Psoas muscle (tissue), 8 donors: Measurements from ENCODE around the gene ABCG1. TPM values are rescaled to one million over a fixed set of nuclear protein-coding genes. Genes with fewer than 3 reads are reported as not detected.
A peak's percentile ranks its signal among the peaks of the same experiment; 100 is the strongest.

Experiments
- ATAC-seq, 4 donors: fragments of 200-7000 bp; cut with Tn5 transposase; one replicate each; pipeline ENCODE4 v1.9.1; 2020; ENCODE audit warnings: moderate library complexity in 3 of 4, mild to moderate bottlenecking in 2 of 4
- DNase-seq, 2 donors: peaks; one replicate each; pipeline ENCODE4 v3.0.0-alpha.2; 2020
- H3K27ac ChIP-seq: fragments of 200-600 bp; one replicate; pipeline ENCODE4 v1.8.0; 2022
- H3K27me3 ChIP-seq, 3 donors: fragments of 200-600 bp in 1 of 3; one replicate each; pipeline versions ENCODE4 v1.6.1 to v1.8.0; 2013 to 2022; ENCODE audit warnings: low read length in 2 of 3, mild to moderate bottlenecking in 2 of 3, moderate library complexity in 1 of 3; ENCODE audit not compliant: insufficient read depth in 3 of 3
- H3K36me3 ChIP-seq, 2 donors: fragments of 200-600 bp in 1 of 2; one replicate each; pipeline versions ENCODE4 v1.6.1 to v1.8.0; 2013 to 2022; ENCODE audit warnings: low read depth in 1 of 2, mild to moderate bottlenecking in 1 of 2, moderate library complexity in 1 of 2; ENCODE audit not compliant: insufficient read depth in 1 of 2
- H3K4me1 ChIP-seq: fragments of 200-600 bp; one replicate; pipeline ENCODE4 v1.8.0; 2022
- H3K4me3 ChIP-seq: fragments of 200-600 bp; one replicate; pipeline ENCODE4 v1.8.0; 2022; ENCODE audit warnings: mild to moderate bottlenecking
- H3K9me3 ChIP-seq: fragments of 200-600 bp; one replicate; pipeline ENCODE4 v1.8.0; 2022
- CTCF ChIP-seq: fragments of 200-600 bp; IDR thresholded peaks from one replicate; pipeline ENCODE4 v1.8.0; 2022; ENCODE audit warnings: antibody characterized with exemption
- WGBS, 3 donors: extraction: QIAGEN DNeasy Blood & Tissue Kit; methylation state at CpG; one replicate each; pipeline versions ENCODE4 v1.1.6 to v1.1.7; 2013; 5-methylcytosine and 5-hydroxymethylcytosine counted together
- intact Hi-C, 2 donors: fragments of 100-400 bp; cut with DNase I; formaldehyde crosslinking; loops; one replicate each; pipeline versions ENCODE4 v1.11.0 to v1.14.2; 2022
- polyA plus RNA-seq, 3 donors: library from polyadenylated mRNA; stranded (reverse); fragments of 200-250 nt; gene quantifications; one replicate each; pipeline ENCODE4 v1.2.3, GENCODE V29; 2013
- total RNA-seq, 4 donors: library from RNA; stranded (reverse); fragmentation: NEBNext Ultra II Directional in 2 of 4; extraction: Animal tissue kit (Norgen Biotek cat#: 25700) in 2 of 4; gene quantifications; one replicate each; pipeline versions ENCODE4 v1.2.1 to v1.2.4, GENCODE V29; 2021 to 2023
- donor health status: healthy with polysubstance abuse.
- donor health status: DM: no; HTN: no; CAD: no; lungs with moderate emphysema.
- donor health status: Bipolar disorder and iron deficiency.
- donor health status: healthy.
- donor health status: DM: yes; HTN: yes; CAD: no.
- donor health status: DM: no; HTN: no; CAD: no.
- donor health status: DM: no; HTN: no; CAD: no.
- donor health status: DM: yes; HTN: yes; CAD: no.

Gene ABCG1
- total and polyA plus RNA-seq, 7 donors: 2.9 to 35.8 (median 4.4) TPM

GRCh38 chr21:42248783-42249597 lies 30.1 kb downstream of the ABCG1 start:
- Histone ChIP-seq H3K4me1 (peaks cover 6% of the 10 kb centered on the region), H3K9me3 (no peaks in the 10 kb centered on the region), H3K4me3 (no peak overlapping the region), H3K27me3 (no peaks in the 10 kb centered on the region), H3K36me3 (no peaks in the 10 kb centered on the region), H3K27ac (no peak overlapping the region)
- ATAC-seq (no peak), DNase-seq (peak in 1 of 2 donors; percentile 23)
- intact Hi-C loops: no loop called here
- 94 to 98% (median 95%) methylated on average over 12 of the region's 12 CpGs for WGBS, 3 donors
- TF ChIP-seq CTCF: no peak

- WGBS, 3 donors: 90% methylated on average over 19 of the region's 19 CpGs
- peak in 1 of 2 donors; percentile 47 for DNase-seq
- H3K4me1 ChIP-seq: peaks cover 6% of the 10 kb centered on the region
- no peaks in the 10 kb centered on the region for H3K9me3 ChIP-seq
- TF ChIP-seq CTCF: no peak
- no peak overlapping the region for H3K27ac ChIP-seq
- no peaks in the 10 kb centered on the region for H3K36me3 ChIP-seq
- no peaks in the 10 kb centered on the region for H3K27me3 ChIP-seq
- no peak overlapping the region for H3K4me3 ChIP-seq
- ATAC-seq: peak in 1 of 4 donors; percentile 46
- intact Hi-C loops: no loop called here
Measured at GRCh38 chr21:42250422-42251403, 31.8 kb downstream of the ABCG1 start.

- Histone ChIP-seq H3K27me3 (no peaks in the 10 kb centered on the region), H3K9me3 (no peaks in the 10 kb centered on the region), H3K36me3 (no peaks in the 10 kb centered on the region), H3K4me3 (no peak overlapping the region), H3K4me1 (peaks cover 6% of the 10 kb centered on the region), H3K27ac (no peak overlapping the region)
- ATAC-seq (no peak), DNase-seq (peak in 1 of 2 donors; percentile 35)
- intact Hi-C loops: no loop called here
- TF ChIP-seq CTCF: no peak
- 62 to 75% (median 65%) methylated on average over 13 of the region's 13 CpGs for WGBS, 3 donors
Measured at GRCh38 chr21:42251654-42252324, 32.8 kb downstream of the ABCG1 start.

GRCh38 chr21:42252325-42252654 lies 33.4 kb downstream of the ABCG1 start:
- no peak for ATAC-seq
- Histone ChIP-seq H3K27me3 (no peaks in the 10 kb centered on the region), H3K9me3 (no peaks in the 10 kb centered on the region), H3K36me3 (no peaks in the 10 kb centered on the region), H3K27ac (no peak overlapping the region), H3K4me3 (no peak overlapping the region), H3K4me1 (peaks cover 6% of the 10 kb centered on the region)
- intact Hi-C loops: no loop called here
- WGBS, 3 donors: 42 to 73% (median 46%) methylated on average over 8 of the region's 8 CpGs
- peak in 1 of 2 donors; percentile 22 for DNase-seq
- TF ChIP-seq CTCF: no peak
